ENCODE measurements around the gene ZMIZ1. TPM values are rescaled to one million over a fixed set of nuclear protein-coding genes. Genes with fewer than 3 reads are reported as not detected.

ZMIZ1 gene
- total RNA-seq, 1 donor from 2014 or later = 48.8 TPM

GRCh38 chr10:79247373-79248137, 178.8 kb downstream of the ZMIZ1 start:
- DNase-seq (ENCODE audit: missing footprints) = no peak
- intact Hi-C loops (cut with DNase I) = loop anchor here (2.0 kb wide), 1 partner anchor 17 kb away; no protein-coding TSS in a partner anchor
- ATAC-seq = no peak

- ATAC-seq (no peak), DNase-seq (ENCODE audit: missing footprints) (peak; percentile 85)
- intact Hi-C loops (cut with DNase I) = loop anchor here (2.0 kb wide), 1 partner anchor 16 kb away; no protein-coding TSS in a partner anchor
These were observed 179.8 kb downstream of the ZMIZ1 start for GRCh38 chr10:79248341-79249185.

GRCh38 chr10:79249186-79250121, 180.7 kb downstream of the ZMIZ1 start:
- DNase-seq (ENCODE audit: missing footprints) = no peak

GRCh38 chr10:79250259-79250658, 181.5 kb downstream of the ZMIZ1 start:
- intact Hi-C loops (cut with DNase I) = no loop called here
- DNase-seq (ENCODE audit: missing footprints) = peak; percentile 88
- no peak for ATAC-seq

More at GRCh38 chr10:79249186-79250121, 180.7 kb downstream of the ZMIZ1 start:
- intact Hi-C loops (cut with DNase I) = loop anchor here (2.0 kb wide), 1 partner anchor 15 kb away; no protein-coding TSS in a partner anchor
- ATAC-seq = no peak

GRCh38 chr10:79252450-79252849, 183.7 kb downstream of the ZMIZ1 start:
- DNase-seq (ENCODE audit: missing footprints) = no peak
- intact Hi-C loops (cut with DNase I) = no loop called here
- ATAC-seq = no peak

- intact Hi-C loops (cut with DNase I) = no loop called here
These were observed 184.2 kb downstream of the ZMIZ1 start for GRCh38 chr10:79252971-79253370.

GRCh38 chr10:79253704-79254103, 184.9 kb downstream of the ZMIZ1 start:
- DNase-seq (ENCODE audit: missing footprints) = no peak
- no peak for ATAC-seq
- intact Hi-C loops (cut with DNase I) = no loop called here

More at GRCh38 chr10:79252971-79253370, 184.2 kb downstream of the ZMIZ1 start:
- DNase-seq (ENCODE audit: missing footprints) (no peak), ATAC-seq (no peak)

GRCh38 chr10:79254333-79255006, 185.7 kb downstream of the ZMIZ1 start:
- intact Hi-C loops (cut with DNase I) = no loop called here
- DNase-seq (ENCODE audit: missing footprints) = no peak
- ATAC-seq = no peak

- intact Hi-C loops (cut with DNase I) = no loop called here
- no peak for ATAC-seq
- no peak for DNase-seq (ENCODE audit: missing footprints)
These were observed 186.3 kb downstream of the ZMIZ1 start for GRCh38 chr10:79255007-79255507.

- intact Hi-C loops (cut with DNase I) = no loop called here
- DNase-seq (ENCODE audit: missing footprints) = no peak
- no peak for ATAC-seq
These were observed 187.6 kb downstream of the ZMIZ1 start for GRCh38 chr10:79256264-79256806.

- DNase-seq (ENCODE audit: missing footprints) (no peak), ATAC-seq (no peak)
- intact Hi-C loops (cut with DNase I) = no loop called here
These were observed 190.1 kb downstream of the ZMIZ1 start for GRCh38 chr10:79258894-79259293.

GRCh38 chr10:79259834-79260233, 191.1 kb downstream of the ZMIZ1 start:
- no peak for ATAC-seq
- no peak for DNase-seq (ENCODE audit: missing footprints)
- intact Hi-C loops (cut with DNase I) = no loop called here

- intact Hi-C loops (cut with DNase I) = no loop called here
- DNase-seq (ENCODE audit: missing footprints) = no peak
- peak; percentile 30 for ATAC-seq
These were observed 192.3 kb downstream of the ZMIZ1 start for GRCh38 chr10:79260811-79261740.

- ATAC-seq (no peak), DNase-seq (ENCODE audit: missing footprints) (no peak)
- intact Hi-C loops (cut with DNase I) = no loop called here
These were observed 193.4 kb downstream of the ZMIZ1 start for GRCh38 chr10:79262131-79262530.

- DNase-seq (ENCODE audit: missing footprints) = no peak
- intact Hi-C loops (cut with DNase I) = no loop called here
- no peak for ATAC-seq
These were observed 194.4 kb downstream of the ZMIZ1 start for GRCh38 chr10:79262959-79263746.

- ATAC-seq = no peak
- intact Hi-C loops (cut with DNase I) = loop anchor here (2.0 kb wide), 1 partner anchor 15 kb away; no protein-coding TSS in a partner anchor
- no peak for DNase-seq (ENCODE audit: missing footprints)
These were observed 195.2 kb downstream of the ZMIZ1 start for GRCh38 chr10:79263939-79264338.
